Aorta (tissue), 5 donors: ENCODE data around the gene RCN2. TPM values are rescaled to one million over a fixed set of nuclear protein-coding genes. Genes with fewer than 3 reads are reported as not detected.

Experiments
- ATAC-seq: fragments of 200-7000 bp; cut with Tn5 transposase; one replicate; pipeline ENCODE4 v1.9.1; 2022; ENCODE audit warnings: moderate library complexity; ENCODE audit not compliant: low FRiP score
- DNase-seq, 2 donors: peaks; one replicate each; pipeline ENCODE4 v3.0.0-alpha.2; 2020
- H3K27ac ChIP-seq, 2 donors: one replicate each; pipeline ENCODE4 v1.5.1; 2013; ENCODE audit warnings: low read length in 2 of 2, mild to moderate bottlenecking in 2 of 2, moderate library complexity in 2 of 2, control low read depth in 1 of 2, inconsistent platforms in 1 of 2, low read depth in 1 of 2
- H3K27me3 ChIP-seq, 2 donors: one replicate each; pipeline ENCODE4 v1.6.1; 2013; ENCODE audit warnings: control low read depth in 1 of 2, low read length in 1 of 2, mild to moderate bottlenecking in 1 of 2, moderate library complexity in 1 of 2; ENCODE audit not compliant: insufficient read depth in 2 of 2, control insufficient read depth in 1 of 2
- H3K36me3 ChIP-seq, 2 donors: one replicate each; pipeline ENCODE4 v1.6.1; 2013; ENCODE audit warnings: control low read depth in 1 of 2, low read length in 1 of 2, mild to moderate bottlenecking in 1 of 2; ENCODE audit not compliant: insufficient read depth in 2 of 2, control insufficient read depth in 1 of 2
- H3K4me1 ChIP-seq, 2 donors: one replicate each; pipeline ENCODE4 v1.6.1; 2013; ENCODE audit warnings: low read length in 2 of 2, control low read depth in 1 of 2, mild to moderate bottlenecking in 1 of 2, moderate library complexity in 1 of 2; ENCODE audit not compliant: insufficient read depth in 2 of 2, control insufficient read depth in 1 of 2
- H3K4me3 ChIP-seq, 2 donors: one replicate each; pipeline ENCODE4 v1.5.1; 2013; ENCODE audit warnings: low read length in 2 of 2, control low read depth in 1 of 2, mild to moderate bottlenecking in 1 of 2
- H3K9me3 ChIP-seq: one replicate; pipeline ENCODE4 v1.6.1; 2013; ENCODE audit warnings: mild to moderate bottlenecking, low read length; ENCODE audit not compliant: control insufficient read depth
- WGBS, 2 donors: extraction: QIAGEN DNeasy Blood & Tissue Kit; methylation state at CpG; one replicate each; pipeline ENCODE4 v1.1.7; 2013; 5-methylcytosine and 5-hydroxymethylcytosine counted together
- intact Hi-C, 2 donors: fragments of 100-400 bp; cut with DNase I; formaldehyde crosslinking; loops; one replicate each; pipeline versions ENCODE4 v1.14.2 to v1.15.0; 2022
- polyA plus RNA-seq, 2 donors: library from polyadenylated mRNA; stranded (reverse); fragments of 200-250 nt; gene quantifications; one replicate each; pipeline ENCODE4 v1.2.3, GENCODE V29; 2013
- total RNA-seq, 2 donors: library from RNA; stranded (reverse); fragmentation: NEBNext Ultra II Directional; extraction: Animal tissue kit (Norgen Biotek cat#: 25700); gene quantifications; one replicate each; pipeline ENCODE4 v1.2.1, GENCODE V29; 2021
- donor health status: healthy with polysubstance abuse.
- donor health status: Bipolar disorder and iron deficiency.
- donor health status: DM: no; HTN: no; CAD: no.
- donor health status: DM: no; HTN: no; CAD: no.
- donor health status: DM: yes; HTN: yes; CAD: no.

Gene RCN2
- total and polyA plus RNA-seq, 4 donors = 41.0 to 65.0 (median 55.7) TPM

DNA sequence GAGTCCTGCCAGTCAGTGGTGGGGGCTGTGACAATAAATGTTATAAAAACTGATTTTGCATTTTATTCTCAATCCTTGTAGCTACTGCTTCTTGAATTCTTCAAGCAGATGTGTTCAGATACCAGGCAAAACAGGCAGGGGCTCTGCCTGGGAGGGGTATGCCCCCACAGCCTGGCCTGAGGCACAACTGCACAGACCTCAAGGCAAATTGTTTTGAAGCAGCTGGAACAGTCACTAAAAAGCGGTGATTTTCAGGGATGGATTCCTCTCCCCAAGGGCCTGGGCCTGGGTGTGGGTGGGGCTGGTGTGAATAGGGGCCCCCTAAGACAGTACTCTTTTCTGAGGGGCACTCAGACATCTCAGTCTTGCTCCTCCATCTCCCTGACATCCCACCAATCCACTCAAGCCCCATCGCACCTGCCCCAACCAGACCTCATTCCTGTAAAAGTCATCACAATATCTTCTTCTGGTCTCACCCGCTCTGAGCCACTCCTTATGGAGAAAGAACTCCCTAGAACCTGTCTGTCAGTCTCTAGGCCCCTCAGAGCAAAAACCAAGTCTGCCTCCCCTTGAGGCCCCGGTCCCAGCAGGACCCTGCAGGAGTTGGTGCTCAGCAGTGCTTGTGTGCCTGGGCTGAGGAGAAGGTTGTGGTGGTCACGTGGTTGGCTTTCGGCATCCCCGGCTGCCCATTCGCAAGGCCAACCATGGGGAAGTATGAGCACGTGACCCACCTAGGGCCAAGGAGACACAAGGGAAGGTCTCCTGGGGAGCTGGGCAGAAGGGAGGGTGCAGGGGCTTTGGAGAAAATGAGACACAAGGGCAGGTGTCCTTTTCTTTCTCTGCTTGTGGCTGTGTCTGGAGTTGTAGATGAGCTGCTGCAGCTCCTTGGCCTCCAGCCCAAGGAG is 60.4 kb downstream of the RCN2 start:
- DNase-seq = peak; percentile 73 to 81
- intact Hi-C loops = no loop called here

GRCh38 chr15:76993114-76993725 is 61.7 kb downstream of the RCN2 start:
- Histone ChIP-seq H3K4me1 (no peaks in the 10 kb centered on the region), H3K27ac (no peak overlapping the region), H3K4me3 (no peak overlapping the region), H3K27me3 (no peaks in the 10 kb centered on the region), H3K36me3 (no peaks in the 10 kb centered on the region), H3K9me3 (no peaks in the 10 kb centered on the region)
- DNase-seq = peak; percentile 37 to 51
- ATAC-seq = no peak
- intact Hi-C loops = no loop called here
- 93% methylated on average over 6 of the region's 6 CpGs for WGBS, 2 donors

More for the DNA sequence above, 60.4 kb downstream of the RCN2 start:
- Histone ChIP-seq H3K27ac (no peak overlapping the region), H3K9me3 (no peaks in the 10 kb centered on the region), H3K4me3 (no peak overlapping the region), H3K27me3 (no peaks in the 10 kb centered on the region), H3K36me3 (no peaks in the 10 kb centered on the region), H3K4me1 (no peaks in the 10 kb centered on the region)
- 93 to 98% methylated on average over 9 of the region's 9 CpGs for WGBS, 2 donors
- ATAC-seq = no peak

- no peaks in the 10 kb centered on the region for H3K9me3 ChIP-seq
- 92 to 99% methylated on average over 8 of the region's 8 CpGs for WGBS, 2 donors
- H3K27ac ChIP-seq = no peak overlapping the region
- H3K4me3 ChIP-seq = no peak overlapping the region
- ATAC-seq = no peak
- no peaks in the 10 kb centered on the region for H3K36me3 ChIP-seq
- H3K27me3 ChIP-seq = no peaks in the 10 kb centered on the region
- intact Hi-C loops = loop anchor here in 1 of 2 donors (2.0 kb wide), 1 partner anchor 21 kb away; no protein-coding TSS in a partner anchor
- H3K4me1 ChIP-seq = no peaks in the 10 kb centered on the region
- peak; percentile 73 to 79 for DNase-seq
Measured at GRCh38 chr15:76994001-76994400, 62.5 kb downstream of the RCN2 start.

- H3K36me3 ChIP-seq = no peaks in the 10 kb centered on the region
- DNase-seq (peak in 1 of 2 donors; percentile 53), ATAC-seq (peak; percentile 2)
- no peak overlapping the region for H3K4me3 ChIP-seq
- intact Hi-C loops = loop anchor here in 1 of 2 donors (2.0 kb wide), 1 partner anchor 22 kb away; no protein-coding TSS in a partner anchor
- no peaks in the 10 kb centered on the region for H3K27me3 ChIP-seq
- 95 to 97% methylated on average over 6 of the region's 6 CpGs for WGBS, 2 donors
- H3K9me3 ChIP-seq = no peaks in the 10 kb centered on the region
- H3K4me1 ChIP-seq = no peaks in the 10 kb centered on the region
- H3K27ac ChIP-seq = peak overlapping the region; percentile 64 to 85
Measured at GRCh38 chr15:76994496-76994895, 62.9 kb downstream of the RCN2 start.

DNA sequence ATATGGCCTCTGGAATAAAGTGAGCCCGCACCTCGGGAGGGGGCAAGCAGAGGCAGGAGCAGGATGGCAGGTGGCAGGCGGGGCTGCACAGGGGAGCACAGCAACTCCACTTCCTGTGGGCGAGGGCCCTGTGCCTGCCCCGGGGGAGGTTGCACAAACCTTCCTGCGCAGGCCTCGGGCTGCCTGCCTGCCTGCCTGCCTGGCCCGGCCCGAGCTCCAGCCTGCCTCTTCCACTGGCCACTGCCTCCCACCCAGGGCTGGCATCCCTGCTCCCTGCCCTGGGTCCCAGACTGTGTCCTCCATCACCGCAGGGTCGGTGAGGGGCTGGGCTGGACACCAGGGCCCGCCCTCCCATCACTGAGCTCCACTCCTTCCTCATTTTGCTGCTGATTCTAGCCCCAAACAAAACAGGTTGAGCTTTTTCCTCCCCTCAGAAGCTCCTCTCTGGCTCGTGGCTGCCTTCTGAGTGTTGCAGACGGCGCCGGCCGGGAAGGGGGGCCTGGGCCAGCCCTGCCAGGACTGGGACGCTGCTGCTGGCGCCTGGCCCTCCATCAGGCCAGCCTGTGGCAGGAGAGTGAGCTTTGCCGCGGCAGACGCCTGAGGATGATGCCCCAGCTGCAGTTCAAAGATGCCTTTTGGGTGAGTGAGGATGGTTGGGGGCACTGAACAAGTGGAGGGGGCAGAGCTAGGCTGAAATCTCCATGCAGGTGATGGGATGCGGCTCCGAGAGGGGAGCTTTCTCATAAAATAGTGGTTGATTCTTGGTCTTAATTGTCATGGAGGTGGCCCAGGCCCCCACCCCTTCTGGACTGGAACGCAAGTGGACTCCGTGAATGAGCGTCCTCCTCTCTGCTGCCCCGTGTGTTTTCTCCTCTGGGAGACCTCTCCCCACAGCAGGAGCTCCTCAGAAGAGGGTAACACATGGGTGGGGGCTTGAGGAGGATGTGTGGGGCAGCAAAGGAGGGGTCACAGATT is 63.7 kb downstream of the RCN2 start, which contains the start of gene PSTPIP1:
Gene PSTPIP1, plus strand, starts transcription at position 156 of the 975 bp plus-strand sequence. Its CDS starts 448 bp downstream, at position 604.
- DNase-seq (peak; percentile 80 to 90), ATAC-seq (peak; percentile 70)
- no peaks in the 10 kb centered on the region for H3K9me3 ChIP-seq
- H3K36me3 ChIP-seq = no peaks in the 10 kb centered on the region
- 8 to 9% methylated on average over 28 of the region's 28 CpGs for WGBS, 2 donors
- intact Hi-C loops = loop anchor here in 1 of 2 donors (2.0 kb wide), 1 partner anchor 22 kb away; no protein-coding TSS in a partner anchor
- no peaks in the 10 kb centered on the region for H3K27me3 ChIP-seq
- H3K4me1 ChIP-seq = no peaks in the 10 kb centered on the region
- H3K4me3 ChIP-seq = no peak within 1 kb of the TSS
- peak within 1 kb of the TSS; percentile 64 to 85 for H3K27ac ChIP-seq

DNA sequence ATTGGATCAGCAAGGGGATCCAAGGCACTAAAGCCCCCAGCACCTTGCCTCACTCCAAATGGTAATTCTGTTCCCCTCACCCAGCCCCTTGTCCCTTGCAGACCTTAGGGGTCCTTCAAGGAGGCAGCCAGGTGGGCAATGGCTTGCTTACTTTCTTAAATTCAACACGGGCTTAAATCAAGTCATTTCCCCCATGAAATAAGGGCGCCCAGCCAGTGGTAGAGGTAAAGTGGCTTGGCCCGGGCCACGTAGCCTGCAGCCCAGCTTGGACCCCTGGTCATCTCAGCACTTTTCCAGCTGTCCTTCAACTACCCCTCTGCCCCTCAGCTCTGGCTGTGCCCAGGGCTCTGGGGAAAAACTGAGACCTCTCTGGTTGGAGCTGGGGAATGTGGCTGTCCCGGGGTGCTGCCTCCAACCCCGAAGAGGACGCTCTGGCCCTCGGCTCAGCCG is 64.6 kb downstream of the RCN2 start:
- DNase-seq (no peak), ATAC-seq (no peak)
- intact Hi-C loops = no loop called here
- H3K9me3 ChIP-seq = no peaks in the 10 kb centered on the region
- WGBS, 2 donors = 14 to 22% methylated on average over 9 of the region's 9 CpGs
- no peaks in the 10 kb centered on the region for H3K36me3 ChIP-seq
- H3K4me3 ChIP-seq = no peak overlapping the region
- no peaks in the 10 kb centered on the region for H3K27me3 ChIP-seq
- no peaks in the 10 kb centered on the region for H3K4me1 ChIP-seq
- H3K27ac ChIP-seq = peak overlapping the region in 1 of 2 donors; percentile 43

DNA sequence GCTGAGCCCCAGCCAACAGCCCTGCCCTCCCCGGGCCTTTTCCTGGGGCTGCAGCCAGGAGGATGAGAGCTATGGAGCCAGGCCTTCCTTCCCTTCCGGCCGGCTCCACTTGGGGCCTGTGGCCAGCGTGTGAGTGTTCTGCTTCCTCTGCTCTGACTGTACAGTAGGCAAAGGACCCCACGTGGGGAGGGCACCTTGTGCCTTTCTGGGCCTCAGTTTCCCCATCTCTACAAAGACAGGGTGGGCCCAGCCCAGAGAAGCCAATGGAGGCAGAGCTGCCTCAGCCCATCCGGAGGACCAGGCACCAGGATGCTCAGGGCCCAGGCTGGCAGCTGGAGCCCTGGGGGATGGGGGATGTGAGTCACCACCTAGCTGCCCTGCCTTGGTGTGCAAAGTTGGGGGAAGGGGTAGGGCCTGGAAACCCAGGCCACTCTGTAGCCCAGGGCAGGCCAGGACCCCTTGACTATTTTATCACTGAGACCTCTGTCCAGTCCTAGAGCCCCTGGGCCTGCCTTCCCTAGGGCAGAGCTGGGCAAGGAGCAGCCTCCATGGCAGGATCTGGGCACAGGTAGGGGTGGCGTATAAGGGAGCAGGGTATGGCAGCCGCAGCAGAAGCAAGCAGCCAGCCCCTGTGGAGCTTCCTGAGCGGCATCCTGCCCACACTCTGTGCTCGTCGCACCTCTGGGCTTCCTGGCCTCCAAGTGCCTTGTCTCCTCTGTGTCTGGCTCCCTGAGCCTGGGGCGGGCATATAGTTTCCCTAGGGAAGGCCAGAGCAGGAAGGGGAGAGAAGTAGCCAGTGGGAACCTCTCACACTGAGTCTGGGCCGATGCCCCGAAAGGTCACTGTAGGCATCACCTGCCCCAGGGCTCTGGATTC is 65.2 kb downstream of the RCN2 start:
- H3K4me1 ChIP-seq = no peaks in the 10 kb centered on the region
- WGBS, 2 donors = 40 to 46% methylated on average over 14 of the region's 14 CpGs
- H3K27ac ChIP-seq = peak overlapping the region in 1 of 2 donors; percentile 43
- H3K4me3 ChIP-seq = no peak overlapping the region
- H3K27me3 ChIP-seq = no peaks in the 10 kb centered on the region
- no peaks in the 10 kb centered on the region for H3K9me3 ChIP-seq
- no peaks in the 10 kb centered on the region for H3K36me3 ChIP-seq
- peak; percentile 72 for ATAC-seq
- DNase-seq = peak; percentile 77 to 84
- intact Hi-C loops = loop anchor here in 1 of 2 donors (1.0 kb wide), 1 partner anchor 75 kb away; the partner anchor contains the start of gene TSPAN3
